NT2/D1 (cell line): ENCODE measurements around the gene POU2AF2.

Experiments used
- SUZ12 ChIP-seq: IDR thresholded peaks from 2 replicates; pipeline ENCODE4 v1.6.1; 2011; ENCODE audit not compliant: insufficient read length, insufficient read depth; ENCODE audit errors: extremely low read depth
- YY1 ChIP-seq: IDR thresholded peaks from 2 replicates; pipeline ENCODE4 v1.6.1; 2011; ENCODE audit not compliant: insufficient read length, insufficient read depth

DNA sequence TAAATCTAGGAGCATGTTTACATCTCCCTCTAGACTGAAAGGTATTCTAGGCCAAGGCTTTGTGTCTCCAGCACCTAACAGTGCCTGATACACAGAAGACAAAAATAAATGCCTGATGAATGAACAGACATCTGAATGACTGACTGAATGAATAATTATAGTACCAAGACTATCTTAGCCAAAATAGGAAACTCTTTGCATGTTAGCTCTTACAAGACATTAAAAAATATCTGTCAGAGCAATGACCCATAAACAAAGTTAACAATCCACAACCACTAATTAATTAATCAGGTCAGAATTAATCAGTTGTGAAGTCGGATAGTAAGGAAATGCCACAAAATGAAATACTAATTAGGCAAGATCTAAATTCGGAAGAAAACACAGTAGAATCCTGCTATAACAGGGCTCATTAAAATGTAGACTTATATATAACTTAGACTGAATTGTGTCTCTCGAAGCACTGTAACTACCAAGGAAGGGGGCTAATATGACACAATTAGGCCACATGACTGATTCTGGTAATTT is 45.5 kb upstream of the POU2AF2 start:
- no peak for TF ChIP-seq SUZ12
- no peak for TF ChIP-seq YY1
